SK-N-SH treated with all-trans-retinoic acid at 6 μM for 48 hours (cell line): ENCODE measurements around the gene MLLT6.

ENCODE experiments used
- ARNTL ChIP-seq: fragments of 450-650 bp; formaldehyde crosslinking; IDR thresholded peaks from 2 replicates; pipeline ENCODE4 v1.5.0; 2020; ENCODE audit warnings: low read depth, mild to moderate bottlenecking, moderate library complexity, borderline replicate concordance
- RARB ChIP-seq: fragments of 250-450 bp; sonication (Bioruptor Pico); IDR thresholded peaks from 2 replicates; pipeline ENCODE4 v1.8.0; 2021; ENCODE audit warnings: mild to moderate bottlenecking, moderate library complexity
- ZFP3 ChIP-seq: fragments of 250-450 bp; sonication (Bioruptor Pico); IDR thresholded peaks from 2 replicates; pipeline ENCODE4 v1.5.0; 2020; ENCODE audit warnings: mild to moderate bottlenecking, moderate library complexity
- ZNF70 ChIP-seq: fragments of 450-650 bp; formaldehyde crosslinking; IDR thresholded peaks from 2 replicates; pipeline ENCODE4 v1.5.0; 2020; ENCODE audit warnings: mild to moderate bottlenecking, moderate library complexity
- TF ChIP-seq, protein P1 (sequence below): fragments of 250-450 bp; sonication (Bioruptor Pico); IDR thresholded peaks from 2 replicates; pipeline ENCODE4 v1.8.0; 2020; ENCODE audit warnings: mild to moderate bottlenecking, moderate library complexity, borderline replicate concordance
- TF ChIP-seq, protein P2 (sequence below): fragments of 250-450 bp; sonication (Bioruptor Pico); IDR thresholded peaks from 2 replicates; pipeline ENCODE4 v1.5.1; 2020; ENCODE audit warnings: low read depth, mild to moderate bottlenecking, moderate library complexity

DNA sequence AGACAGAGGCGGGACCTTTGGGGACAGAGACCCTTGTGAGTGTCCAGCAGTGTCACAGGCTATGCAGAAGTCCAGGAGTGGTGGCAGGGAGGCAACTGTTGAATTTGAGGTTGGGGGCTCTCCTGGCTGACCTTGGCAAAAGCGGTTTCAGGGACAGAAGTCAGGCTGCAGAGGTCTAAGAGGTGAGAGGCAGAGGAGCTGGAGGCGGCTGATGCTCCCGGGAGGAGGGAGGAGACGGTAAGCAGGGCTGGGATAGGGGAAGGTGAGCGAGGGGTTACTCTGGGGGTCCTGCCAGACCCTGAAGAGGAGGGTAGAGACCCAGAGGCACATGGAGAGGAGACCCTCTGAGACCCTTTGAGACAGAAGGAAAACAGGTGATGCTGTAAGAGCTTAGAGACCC lies 35.6 kb upstream of the MLLT6 start:
- TF ChIP-seq, protein P1, sequence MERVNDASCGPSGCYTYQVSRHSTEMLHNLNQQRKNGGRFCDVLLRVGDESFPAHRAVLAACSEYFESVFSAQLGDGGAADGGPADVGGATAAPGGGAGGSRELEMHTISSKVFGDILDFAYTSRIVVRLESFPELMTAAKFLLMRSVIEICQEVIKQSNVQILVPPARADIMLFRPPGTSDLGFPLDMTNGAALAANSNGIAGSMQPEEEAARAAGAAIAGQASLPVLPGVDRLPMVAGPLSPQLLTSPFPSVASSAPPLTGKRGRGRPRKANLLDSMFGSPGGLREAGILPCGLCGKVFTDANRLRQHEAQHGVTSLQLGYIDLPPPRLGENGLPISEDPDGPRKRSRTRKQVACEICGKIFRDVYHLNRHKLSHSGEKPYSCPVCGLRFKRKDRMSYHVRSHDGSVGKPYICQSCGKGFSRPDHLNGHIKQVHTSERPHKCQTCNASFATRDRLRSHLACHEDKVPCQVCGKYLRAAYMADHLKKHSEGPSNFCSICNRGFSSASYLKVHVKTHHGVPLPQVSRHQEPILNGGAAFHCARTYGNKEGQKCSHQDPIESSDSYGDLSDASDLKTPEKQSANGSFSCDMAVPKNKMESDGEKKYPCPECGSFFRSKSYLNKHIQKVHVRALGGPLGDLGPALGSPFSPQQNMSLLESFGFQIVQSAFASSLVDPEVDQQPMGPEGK (CRISPR knock-in tag), result no peak
- TF ChIP-seq RARB (CRISPR knock-in tag) (no peak), ZNF70 (CRISPR knock-in tag) (no peak), ZFP3 (CRISPR knock-in tag) (no peak), ARNTL (CRISPR knock-in tag) (no peak)
- TF ChIP-seq, protein P2, sequence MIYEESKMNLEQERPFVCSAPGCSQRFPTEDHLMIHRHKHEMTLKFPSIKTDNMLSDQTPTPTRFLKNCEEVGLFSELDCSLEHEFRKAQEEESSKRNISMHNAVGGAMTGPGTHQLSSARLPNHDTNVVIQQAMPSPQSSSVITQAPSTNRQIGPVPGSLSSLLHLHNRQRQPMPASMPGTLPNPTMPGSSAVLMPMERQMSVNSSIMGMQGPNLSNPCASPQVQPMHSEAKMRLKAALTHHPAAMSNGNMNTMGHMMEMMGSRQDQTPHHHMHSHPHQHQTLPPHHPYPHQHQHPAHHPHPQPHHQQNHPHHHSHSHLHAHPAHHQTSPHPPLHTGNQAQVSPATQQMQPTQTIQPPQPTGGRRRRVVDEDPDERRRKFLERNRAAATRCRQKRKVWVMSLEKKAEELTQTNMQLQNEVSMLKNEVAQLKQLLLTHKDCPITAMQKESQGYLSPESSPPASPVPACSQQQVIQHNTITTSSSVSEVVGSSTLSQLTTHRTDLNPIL (CRISPR knock-in tag), result no peak
